ENCODE data around the gene BRD8.
"Not testable (repeated sequence)": the region's sequence is repeated elsewhere in the genome, so short reads cannot be mapped to it uniquely, and the experiment has no call there.

The BRD8 gene

DNA sequence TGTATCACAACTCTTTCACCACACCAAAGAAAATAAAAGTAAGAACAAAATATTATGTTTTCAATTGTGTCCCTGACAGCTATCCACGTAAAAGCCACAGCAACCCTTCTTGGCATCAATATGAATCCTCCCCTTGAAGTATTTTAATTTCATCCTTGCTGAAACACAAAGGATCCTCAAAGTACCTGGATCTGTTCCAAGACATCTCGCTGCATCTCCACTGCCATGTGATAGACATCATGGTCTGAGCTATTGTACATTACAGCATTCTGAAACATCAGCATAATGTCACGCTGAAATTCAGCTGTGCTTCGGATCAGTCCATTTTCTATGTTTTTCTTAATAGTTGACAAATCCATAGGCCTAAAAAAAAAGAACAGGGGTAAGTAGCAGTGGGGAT, 17.7 kb downstream of the BRD8 start:
- no peak for DNase-seq

GRCh38 chr5:138159666-138160065, 18.8 kb downstream of the BRD8 start:
- no peak for DNase-seq

- DNase-seq: no peak
These were observed 20.8 kb downstream of the BRD8 start for GRCh38 chr5:138157626-138158025.

GRCh38 chr5:138155977-138156376, 22.5 kb downstream of the BRD8 start:
- DNase-seq: not testable (repeated sequence)

- no peak for DNase-seq
These were observed 28.9 kb downstream of the BRD8 start for GRCh38 chr5:138149530-138149929.

- no peak for DNase-seq
These were observed 29.6 kb downstream of the BRD8 start for GRCh38 chr5:138148811-138149210.

DNA sequence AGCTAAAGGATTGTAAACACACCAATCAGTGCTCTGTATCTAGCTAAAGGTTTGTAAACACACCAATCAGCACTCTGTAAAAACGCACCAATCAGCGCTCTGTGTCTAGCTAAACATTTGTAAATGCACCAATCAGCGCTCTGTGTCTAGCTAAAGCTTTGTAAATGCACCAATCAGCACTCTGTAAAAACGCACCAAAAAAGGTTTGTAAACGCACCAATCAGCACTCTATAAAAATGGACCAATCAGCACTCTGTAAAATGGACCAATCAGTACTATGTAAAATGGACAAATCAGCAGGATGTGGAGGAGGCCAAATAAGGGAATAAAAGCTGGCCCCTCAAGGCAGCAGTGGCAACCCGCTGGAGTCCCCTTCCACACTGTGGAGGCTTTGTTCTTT, 34.9 kb downstream of the BRD8 start:
- not testable (repeated sequence) for DNase-seq

GRCh38 chr5:138141734-138142133, 36.7 kb downstream of the BRD8 start:
- no peak for DNase-seq

DNA sequence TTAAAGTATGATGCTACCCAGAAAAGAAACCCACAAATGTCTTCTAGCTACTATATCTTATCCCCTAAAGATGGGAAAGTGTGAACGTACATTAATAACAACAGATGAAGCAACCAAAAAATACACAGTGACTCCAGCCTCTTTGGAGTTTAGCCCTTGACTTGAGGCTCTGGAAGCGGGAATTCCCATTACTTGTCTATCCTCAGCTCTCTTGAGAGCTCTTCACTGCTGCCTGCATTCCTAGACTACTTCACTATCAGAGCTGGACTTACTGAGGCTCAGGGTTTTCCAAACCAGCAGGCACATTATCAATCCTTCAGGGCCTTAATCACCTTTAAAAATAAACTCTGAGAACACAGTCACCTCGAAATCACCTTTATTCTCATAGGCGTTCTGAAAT, 38.2 kb downstream of the BRD8 start:
- DNase-seq: no peak

GRCh38 chr5:138139781-138140090, 38.7 kb downstream of the BRD8 start:
- DNase-seq: no peak

DNA sequence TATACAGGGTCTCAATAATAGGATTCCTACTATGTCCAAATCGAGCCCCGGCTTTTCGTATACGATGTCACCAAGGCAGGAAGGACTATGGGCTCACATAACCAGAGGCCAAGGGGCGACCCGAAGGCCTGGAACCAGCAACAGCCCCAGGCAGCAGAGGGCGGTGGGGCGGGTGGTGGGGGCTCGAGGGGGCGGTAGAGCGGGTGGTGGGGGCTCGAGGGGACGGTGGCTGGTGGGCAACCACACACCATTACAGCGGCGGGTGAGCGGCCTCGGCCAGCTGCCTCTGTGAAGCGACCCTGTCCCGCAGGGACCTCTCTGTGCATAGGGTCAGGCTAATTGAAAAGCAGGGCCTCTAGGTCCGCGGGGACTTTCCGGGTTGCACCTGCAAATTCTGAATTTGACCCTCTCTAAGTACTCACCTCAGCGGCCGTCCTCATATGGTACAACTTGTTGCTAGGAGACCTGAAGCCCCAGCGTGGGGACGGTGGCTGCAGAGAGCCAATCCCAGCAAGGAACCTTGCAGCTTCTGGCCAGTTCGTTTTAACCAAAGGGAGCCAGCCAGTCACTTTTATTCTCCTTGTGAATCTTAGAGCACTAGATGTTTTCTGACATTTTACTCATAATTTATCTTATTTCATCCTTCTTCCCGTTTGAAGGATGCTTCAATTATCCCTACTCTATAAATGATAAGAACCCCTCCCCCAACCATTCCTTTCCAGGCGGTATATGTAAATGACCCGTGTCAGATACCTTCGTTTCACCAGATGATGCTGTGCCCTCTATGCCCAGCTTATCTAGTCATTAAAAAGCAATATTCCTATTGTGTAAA, 39.3 kb downstream of the BRD8 start, which contains the start of gene NME5:
NME5 (minus strand) TSS at position 480 of the 832 bp plus-strand sequence. CDS start 648 bp downstream, outside the sequence.
- DNase-seq: peak; percentile 7

DNA sequence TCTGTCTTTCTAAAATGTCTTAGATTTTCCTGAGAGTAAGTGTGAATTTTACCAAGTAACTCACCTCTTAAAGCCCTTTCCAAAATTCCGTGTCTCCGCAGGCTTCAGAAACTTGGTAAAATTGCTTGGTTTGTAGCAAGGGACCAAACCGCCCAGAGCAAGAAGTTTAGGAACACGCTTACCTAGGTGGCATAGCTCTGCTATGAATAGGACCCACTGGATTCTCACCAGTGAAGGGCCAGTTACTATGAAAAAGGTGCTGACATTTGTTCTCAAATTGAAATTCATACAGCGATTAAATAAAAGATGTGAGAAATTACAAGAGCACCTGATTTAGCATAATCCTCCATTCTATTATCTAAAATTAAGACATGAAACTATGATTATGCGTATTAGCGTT, 45.9 kb downstream of the BRD8 start:
- DNase-seq: no peak

- no peak for DNase-seq
These were observed 49.1 kb downstream of the BRD8 start for GRCh38 chr5:138129347-138129746.

DNA sequence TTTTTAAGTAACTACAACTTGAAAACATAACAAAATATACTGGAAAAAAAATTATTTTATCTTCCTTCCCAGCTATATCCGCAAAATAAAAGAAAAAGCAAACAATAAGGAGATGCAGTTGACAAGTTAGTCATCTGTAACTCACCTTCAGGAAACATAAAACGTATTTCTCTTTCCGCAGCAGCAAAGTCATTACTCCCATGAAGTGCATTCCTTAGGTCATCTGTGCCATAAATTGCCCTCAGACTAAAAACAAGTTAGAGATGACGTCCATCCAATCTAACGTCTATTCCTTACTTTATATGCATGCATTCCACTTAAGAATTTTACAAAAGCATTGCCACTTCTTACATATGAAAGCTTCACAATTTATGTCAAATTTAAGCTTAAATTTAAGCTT, 50.1 kb downstream of the BRD8 start:
- DNase-seq: no peak

GRCh38 chr5:138115254-138115653, 63.2 kb downstream of the BRD8 start:
- no peak for DNase-seq

GRCh38 chr5:138111937-138112336, 66.5 kb downstream of the BRD8 start:
- DNase-seq: no peak

DNA sequence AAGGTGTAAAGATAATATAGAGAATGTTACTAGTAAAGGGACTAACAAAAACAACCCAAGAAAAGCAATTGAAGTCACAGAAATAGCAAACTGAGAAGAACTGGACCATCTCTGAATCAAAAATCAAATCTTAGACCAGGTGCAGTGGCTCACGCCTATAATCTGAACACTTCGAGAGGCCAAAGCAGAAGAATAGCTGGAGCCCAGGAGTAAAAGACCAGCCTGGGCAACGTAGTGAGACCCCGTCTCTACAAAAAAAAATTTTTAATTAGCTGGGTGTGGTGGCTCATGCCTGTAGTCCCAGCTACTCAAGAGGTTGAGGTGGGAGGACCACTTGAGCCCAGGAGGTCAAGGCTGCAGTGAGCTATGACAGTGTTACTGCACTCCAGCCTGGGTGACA, 67.2 kb downstream of the BRD8 start:
- no peak for DNase-seq

GRCh38 chr5:138110266-138110963, 68.0 kb downstream of the BRD8 start:
- DNase-seq: no peak

- no peak for DNase-seq
These were observed 68.8 kb downstream of the BRD8 start for GRCh38 chr5:138109463-138110265.

DNA sequence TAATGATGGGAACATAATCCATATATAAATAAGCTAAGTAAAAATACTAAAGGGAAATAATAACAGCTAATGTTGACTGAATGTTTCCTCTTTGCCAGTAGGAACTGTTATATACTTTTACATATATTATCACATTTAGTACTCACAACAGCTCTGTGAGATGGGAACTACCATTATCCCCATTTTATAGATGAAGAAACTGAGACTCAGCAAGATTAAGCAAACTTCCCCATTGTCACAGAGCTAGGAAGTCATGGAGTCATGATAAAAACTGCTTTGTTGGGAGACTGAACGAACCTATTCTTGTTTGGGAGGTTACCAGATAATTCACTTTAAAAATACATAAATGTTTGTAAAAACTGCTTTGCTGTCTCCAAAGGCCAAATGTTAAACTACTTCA, 71.2 kb downstream of the BRD8 start:
- no peak for DNase-seq

DNA sequence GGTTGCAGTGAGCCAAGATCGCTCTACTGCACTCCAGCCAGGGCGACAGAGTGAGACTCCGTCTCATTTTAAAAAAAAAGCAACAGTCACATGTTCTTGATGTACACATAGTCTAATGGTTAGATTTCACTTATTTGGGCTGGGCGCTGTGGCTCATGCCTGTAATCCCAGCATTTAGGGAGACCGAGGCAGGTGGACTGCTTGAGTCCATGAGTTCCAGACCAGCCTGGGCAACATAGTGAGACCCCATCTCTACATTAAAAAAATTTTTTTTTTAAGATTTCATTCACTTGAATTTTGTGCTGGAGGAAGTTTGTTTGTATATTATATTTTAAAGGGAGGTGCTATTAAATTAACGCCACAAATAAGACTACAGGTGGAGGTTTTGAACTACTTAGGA, 72.7 kb downstream of the BRD8 start:
- no peak for DNase-seq

DNA sequence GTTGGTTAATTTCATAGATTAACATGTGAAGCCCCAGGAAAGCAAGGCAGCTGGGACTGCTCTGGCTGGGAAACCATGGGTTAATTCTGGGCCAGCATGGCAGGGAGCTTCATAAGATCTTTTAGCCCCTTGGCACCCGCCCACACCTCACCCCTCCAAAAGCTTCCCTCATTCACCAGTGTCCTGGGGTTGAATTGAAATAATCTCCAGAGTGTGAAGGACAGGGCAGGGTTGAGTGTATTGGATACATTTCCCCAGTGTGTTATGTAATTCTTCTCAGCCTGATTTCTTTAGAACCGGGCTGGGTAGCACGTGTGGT, 75.2 kb downstream of the BRD8 start:
- DNase-seq: no peak

- DNase-seq: no peak
These were observed 75.7 kb downstream of the BRD8 start for GRCh38 chr5:138102454-138103318.

Measured in activated CD4-positive, alpha-beta T cell treated with anti-CD3 and anti-CD28 coated beads, Interleukin-10, Interleukin-2, amounts not matched to agents 100 ng/mL and 50 ng/mL, durations not matched to agents 16 hours and 8 hours (primary cell).